ENCODE results near the gene NOD2. TPM values are rescaled to one million over a fixed set of nuclear protein-coding genes. Genes with fewer than 3 reads are reported as not detected.

NOD2 gene
- total and polyA plus RNA-seq, 4 donors, result 0.35 to 1.3 (median 0.48) TPM

DNA sequence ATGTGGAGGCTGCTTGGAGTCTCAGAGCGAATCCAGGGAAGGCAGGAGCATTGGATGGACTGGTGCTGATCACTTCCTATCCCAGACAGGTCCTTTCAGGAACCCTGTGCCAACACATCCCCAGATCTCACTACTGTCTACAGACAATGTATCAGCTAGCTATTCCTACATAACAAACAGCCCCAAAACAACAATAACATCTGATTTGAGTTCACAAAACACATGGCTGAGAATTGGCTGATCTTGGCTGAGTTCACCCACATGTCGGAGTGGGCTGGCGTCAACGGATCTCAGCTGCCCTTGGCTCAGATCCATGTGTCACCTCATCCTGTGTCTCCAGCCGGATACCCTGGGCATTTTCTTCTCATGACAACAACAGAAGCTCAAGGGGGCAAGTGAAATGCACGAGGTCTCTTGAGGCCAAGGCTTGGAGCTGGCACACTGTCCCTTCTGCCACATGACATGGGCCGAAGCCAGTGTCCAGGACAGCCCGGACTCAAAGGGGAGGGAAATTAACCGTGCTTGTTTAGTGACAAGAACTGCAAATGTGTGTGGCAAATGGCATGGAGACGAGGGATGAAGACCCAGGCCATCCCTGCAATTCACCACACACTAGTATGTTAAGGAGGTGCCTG is 31.0 kb upstream of the NOD2 start:
- H3K4me1 ChIP-seq (ENCODE audit: control insufficient read depth in 4 of 4, insufficient read depth in 4 of 4, low read length in 3 of 4), result peaks cover 0 to 2% (median 0%) of the 10 kb centered on the region in 4 donors
- no peak overlapping the region for H3K4me3 ChIP-seq (ENCODE audit: low read depth in 1 of 3, low read length in 3 of 3)
- H3K9me3 ChIP-seq (ENCODE audit: control insufficient read depth in 4 of 4, low read length in 3 of 4), result no peaks in the 10 kb centered on the region
- H3K27ac ChIP-seq (ENCODE audit: low read depth in 1 of 2, low read length in 2 of 2), result no peak overlapping the region
- H3K27me3 ChIP-seq (ENCODE audit: control insufficient read depth in 4 of 4, insufficient read depth in 4 of 4, low read length in 3 of 4), result no peaks in the 10 kb centered on the region
- WGBS, result 90% methylated on average over 10 of the region's 10 CpGs
- DNase-seq (ENCODE audit: low spot score), result no peak
- TF ChIP-seq MAX (IDR thresholded peaks at IDR 0.05) (no peak), FOXA1 (IDR thresholded peaks at IDR 0.05) (no peak), TAF1 (conservative IDR thresholded peaks at IDR 0.05) (no peak), HNF4G (IDR thresholded peaks at IDR 0.05) (no peak)
- TF ChIP-seq, protein P1, sequence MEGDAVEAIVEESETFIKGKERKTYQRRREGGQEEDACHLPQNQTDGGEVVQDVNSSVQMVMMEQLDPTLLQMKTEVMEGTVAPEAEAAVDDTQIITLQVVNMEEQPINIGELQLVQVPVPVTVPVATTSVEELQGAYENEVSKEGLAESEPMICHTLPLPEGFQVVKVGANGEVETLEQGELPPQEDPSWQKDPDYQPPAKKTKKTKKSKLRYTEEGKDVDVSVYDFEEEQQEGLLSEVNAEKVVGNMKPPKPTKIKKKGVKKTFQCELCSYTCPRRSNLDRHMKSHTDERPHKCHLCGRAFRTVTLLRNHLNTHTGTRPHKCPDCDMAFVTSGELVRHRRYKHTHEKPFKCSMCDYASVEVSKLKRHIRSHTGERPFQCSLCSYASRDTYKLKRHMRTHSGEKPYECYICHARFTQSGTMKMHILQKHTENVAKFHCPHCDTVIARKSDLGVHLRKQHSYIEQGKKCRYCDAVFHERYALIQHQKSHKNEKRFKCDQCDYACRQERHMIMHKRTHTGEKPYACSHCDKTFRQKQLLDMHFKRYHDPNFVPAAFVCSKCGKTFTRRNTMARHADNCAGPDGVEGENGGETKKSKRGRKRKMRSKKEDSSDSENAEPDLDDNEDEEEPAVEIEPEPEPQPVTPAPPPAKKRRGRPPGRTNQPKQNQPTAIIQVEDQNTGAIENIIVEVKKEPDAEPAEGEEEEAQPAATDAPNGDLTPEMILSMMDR (IDR thresholded peaks at IDR 0.05; ENCODE audit: low read depth, low read length, missing input control), result no peak
- H3K36me3 ChIP-seq (ENCODE audit: control insufficient read depth in 4 of 4, insufficient read depth in 3 of 4, low read depth in 1 of 4, low read length in 3 of 4), result no peaks in the 10 kb centered on the region
- H3K9ac ChIP-seq (ENCODE audit: low read depth in 1 of 2, low read length in 2 of 2), result no peak overlapping the region

- Histone ChIP-seq H3K27me3 (ENCODE audit: control insufficient read depth in 4 of 4, insufficient read depth in 4 of 4, low read length in 3 of 4) (no peaks in the 10 kb centered on the region), H3K4me1 (ENCODE audit: control insufficient read depth in 4 of 4, insufficient read depth in 4 of 4, low read length in 3 of 4) (peaks cover 5 to 14% (median 7%) of the 10 kb centered on the region in 4 donors), H3K9ac (ENCODE audit: low read depth in 1 of 2, low read length in 2 of 2) (no peak overlapping the region), H3K36me3 (ENCODE audit: control insufficient read depth in 4 of 4, insufficient read depth in 3 of 4, low read depth in 1 of 4, low read length in 3 of 4) (no peaks in the 10 kb centered on the region), H3K27ac (ENCODE audit: low read depth in 1 of 2, low read length in 2 of 2) (no peak overlapping the region), H3K4me3 (ENCODE audit: low read depth in 1 of 3, low read length in 3 of 3) (no peak overlapping the region), H3K9me3 (ENCODE audit: control insufficient read depth in 4 of 4, low read length in 3 of 4) (no peaks in the 10 kb centered on the region)
- no peak for DNase-seq (ENCODE audit: low spot score)
- no peak for TF ChIP-seq HNF4G (IDR thresholded peaks at IDR 0.05)
- WGBS, result 88% methylated on average over 5 of the region's 5 CpGs
These were observed 29.1 kb upstream of the NOD2 start for GRCh38 chr16:50664270-50664669.

- Histone ChIP-seq H3K4me3 (ENCODE audit: low read depth in 1 of 3, low read length in 3 of 3) (peak overlapping the region; percentile 12 to 55 (median 51)), H3K36me3 (ENCODE audit: control insufficient read depth in 4 of 4, insufficient read depth in 3 of 4, low read depth in 1 of 4, low read length in 3 of 4) (no peaks in the 10 kb centered on the region), H3K9ac (ENCODE audit: low read depth in 1 of 2, low read length in 2 of 2) (peak overlapping the region in 1 of 2 donors; percentile 62), H3K4me1 (ENCODE audit: control insufficient read depth in 4 of 4, insufficient read depth in 4 of 4, low read length in 3 of 4) (peaks cover 5 to 14% (median 7%) of the 10 kb centered on the region in 4 donors), H3K27ac (ENCODE audit: low read depth in 1 of 2, low read length in 2 of 2) (no peak overlapping the region), H3K27me3 (ENCODE audit: control insufficient read depth in 4 of 4, insufficient read depth in 4 of 4, low read length in 3 of 4) (no peaks in the 10 kb centered on the region), H3K9me3 (ENCODE audit: control insufficient read depth in 4 of 4, low read length in 3 of 4) (no peaks in the 10 kb centered on the region)
- peak; percentile 88 for DNase-seq (ENCODE audit: low spot score)
- peak; percentile 91 to 93 for TF ChIP-seq RAD21 (IDR thresholded peaks at IDR 0.05)
- no peak for TF ChIP-seq HNF4G (IDR thresholded peaks at IDR 0.05)
- peak in 1 of 2 donors; percentile 62 for TF ChIP-seq RXRA (IDR thresholded peaks at IDR 0.05)
- TF ChIP-seq, protein P2, sequence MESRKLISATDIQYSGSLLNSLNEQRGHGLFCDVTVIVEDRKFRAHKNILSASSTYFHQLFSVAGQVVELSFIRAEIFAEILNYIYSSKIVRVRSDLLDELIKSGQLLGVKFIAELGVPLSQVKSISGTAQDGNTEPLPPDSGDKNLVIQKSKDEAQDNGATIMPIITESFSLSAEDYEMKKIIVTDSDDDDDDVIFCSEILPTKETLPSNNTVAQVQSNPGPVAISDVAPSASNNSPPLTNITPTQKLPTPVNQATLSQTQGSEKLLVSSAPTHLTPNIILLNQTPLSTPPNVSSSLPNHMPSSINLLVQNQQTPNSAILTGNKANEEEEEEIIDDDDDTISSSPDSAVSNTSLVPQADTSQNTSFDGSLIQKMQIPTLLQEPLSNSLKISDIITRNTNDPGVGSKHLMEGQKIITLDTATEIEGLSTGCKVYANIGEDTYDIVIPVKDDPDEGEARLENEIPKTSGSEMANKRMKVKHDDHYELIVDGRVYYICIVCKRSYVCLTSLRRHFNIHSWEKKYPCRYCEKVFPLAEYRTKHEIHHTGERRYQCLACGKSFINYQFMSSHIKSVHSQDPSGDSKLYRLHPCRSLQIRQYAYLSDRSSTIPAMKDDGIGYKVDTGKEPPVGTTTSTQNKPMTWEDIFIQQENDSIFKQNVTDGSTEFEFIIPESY (IDR thresholded peaks at IDR 0.05), result no peak
- TF ChIP-seq YY1 (IDR thresholded peaks at IDR 0.05), result peak; percentile 33
- TF ChIP-seq HNF4A (conservative IDR thresholded peaks at IDR 0.05), result peak in 1 of 2 donors; percentile 29
- TF ChIP-seq, protein P1 (IDR thresholded peaks at IDR 0.05; ENCODE audit: low read depth, low read length, missing input control), result peak; percentile 85
- WGBS, result 18% methylated on average over 40 of the region's 40 CpGs
These were observed 28.1 kb upstream of the NOD2 start for GRCh38 chr16:50665128-50665878.

All from liver (tissue), 9 donors.